ENCODE data around the gene GABPB2.

The GABPB2 gene

DNA sequence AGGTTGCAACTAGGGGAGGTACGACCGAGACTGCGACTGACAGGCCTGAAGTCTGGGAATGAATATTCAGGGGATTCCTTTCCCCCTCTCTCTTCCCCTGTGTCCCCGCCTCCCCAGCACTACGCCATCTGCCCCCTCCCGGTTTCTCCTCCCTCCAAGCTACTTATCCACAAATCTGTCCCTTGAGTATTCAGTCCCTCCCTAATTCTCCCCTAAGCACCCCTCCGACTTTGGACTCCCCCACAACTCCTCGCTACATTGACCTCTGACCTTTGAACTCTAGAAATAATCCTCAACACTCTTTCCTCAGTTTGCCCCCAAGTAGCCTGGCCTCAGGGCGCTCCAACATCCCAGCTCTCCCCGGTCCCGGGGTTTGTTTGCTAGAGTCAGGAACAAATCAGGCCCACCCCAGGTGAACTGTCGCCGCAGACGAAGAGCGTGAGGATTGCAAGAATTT is 94.7 kb downstream of the GABPB2 start:
- no peak for DNase-seq

DNA sequence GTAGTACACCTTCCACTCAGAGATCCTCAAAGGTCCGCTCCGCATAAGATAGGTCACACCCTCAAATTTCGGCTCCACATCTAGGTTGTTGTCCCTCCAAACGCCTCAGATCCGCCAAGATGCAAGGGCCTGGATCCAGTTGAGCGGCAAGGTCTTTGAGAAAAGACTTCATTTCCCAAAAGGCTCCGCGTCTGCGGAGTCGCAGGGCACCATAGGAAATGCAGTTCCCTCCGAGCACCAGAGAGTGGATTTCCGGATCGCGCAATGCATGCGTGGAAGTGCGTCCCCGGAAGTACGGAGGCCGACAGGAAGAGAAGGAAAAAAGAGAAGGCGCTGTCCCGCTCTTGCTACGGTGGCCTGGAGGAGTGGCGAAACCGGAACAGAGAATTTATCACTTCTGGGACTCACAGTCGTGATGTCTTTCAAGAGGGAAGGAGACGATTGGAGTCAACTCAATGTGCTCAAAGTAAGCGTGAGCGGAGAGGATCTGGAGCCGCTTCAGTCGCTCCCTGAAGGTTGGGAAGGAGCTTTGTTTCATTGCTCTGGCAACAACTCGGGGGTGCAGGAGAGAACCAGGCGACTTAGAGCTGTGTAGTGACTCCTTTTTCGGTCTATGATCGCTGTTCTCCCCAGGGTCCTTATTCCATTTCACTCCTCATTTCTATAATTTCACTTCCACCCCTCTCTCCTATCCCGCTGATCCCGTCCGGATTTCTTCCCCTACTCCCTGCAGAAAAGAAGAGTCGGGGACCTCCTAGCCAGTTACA is 95.4 kb downstream of the GABPB2 start, which contains the start of the genes LYSMD1 and SCNM1:
TSS of gene LYSMD1 (minus strand) at position 165 of the 767 bp plus-strand sequence. CDS start 644 bp downstream, outside the sequence.
TSS of gene SCNM1 (plus strand) at position 407 of the 767 bp plus-strand sequence. CDS start at position 416, 9 bp downstream.
- DNase-seq, result peak; percentile 94 to 97 (median 96)

DNA sequence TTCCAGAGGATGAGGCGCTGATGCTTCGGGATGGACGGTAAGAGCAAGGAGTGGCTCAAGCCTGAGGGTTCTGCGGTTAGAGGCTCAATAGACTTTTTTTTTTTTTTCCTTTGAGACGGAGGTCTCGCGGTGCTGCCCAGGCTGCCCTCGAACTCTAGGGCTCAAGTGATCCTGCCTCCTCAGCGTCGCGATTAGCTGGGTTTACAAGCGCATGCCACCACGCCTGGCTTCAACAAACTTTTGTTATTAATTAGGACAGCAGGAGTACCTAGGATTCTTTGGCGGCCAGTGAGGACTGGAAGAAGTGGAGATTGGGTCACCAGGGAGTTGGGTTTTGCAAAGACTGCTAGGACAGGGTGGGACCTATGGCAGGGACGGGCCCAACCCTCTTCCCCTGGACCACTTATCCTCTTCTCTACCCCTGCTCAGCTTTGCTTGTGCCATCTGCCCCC is 96.0 kb downstream of the GABPB2 start:
- no peak for DNase-seq

DNA sequence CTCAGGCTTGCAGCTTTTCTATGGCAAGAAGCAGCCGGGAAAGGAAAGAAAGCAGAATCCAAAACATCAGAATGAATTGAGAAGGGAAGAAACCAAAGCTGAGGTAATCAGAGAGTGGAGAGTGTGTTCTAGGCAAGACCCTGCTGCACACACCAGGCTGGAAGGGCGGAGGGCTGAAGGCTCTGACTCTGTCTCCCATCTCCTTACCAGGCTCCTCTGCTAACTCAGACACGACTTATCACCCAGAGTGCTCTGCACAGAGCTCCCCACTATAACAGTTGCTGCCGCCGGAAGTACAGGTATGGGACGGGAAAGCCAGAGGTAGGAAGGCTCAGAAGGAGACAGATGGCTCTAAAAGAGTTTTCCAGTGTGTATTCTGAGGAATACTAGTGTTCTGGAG is 96.6 kb downstream of the GABPB2 start:
- no peak for DNase-seq

DNA sequence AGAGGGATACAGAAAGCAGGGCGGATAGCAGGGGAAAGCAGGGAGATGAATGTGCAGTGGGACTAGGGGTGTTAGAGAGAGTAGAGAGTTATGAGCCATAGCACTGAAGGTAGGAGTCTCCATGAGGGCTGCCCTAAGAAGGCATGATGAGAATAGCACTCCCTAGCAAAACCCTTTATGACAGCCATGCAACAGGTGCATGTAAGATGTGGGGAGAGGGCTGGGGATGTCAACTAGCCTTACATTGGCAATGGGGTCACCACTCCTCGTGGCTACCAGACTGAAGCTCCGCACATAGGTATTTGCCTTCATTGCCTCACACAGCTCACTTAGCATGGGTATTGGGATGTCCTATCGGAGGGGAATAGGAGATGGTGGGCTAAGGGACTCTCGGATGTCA is 100.6 kb downstream of the GABPB2 start:
- DNase-seq, result no peak

Data from stimulated activated naive CD4-positive, alpha-beta T cell (primary cell).